Measurements from ENCODE around the gene MIER2. TPM values are rescaled to one million over a fixed set of nuclear protein-coding genes. Genes with fewer than 3 reads are reported as not detected.
"Not testable (repeated sequence)": the region's sequence is repeated elsewhere in the genome, so short reads cannot be mapped to it uniquely, and the experiment has no call there.

The MIER2 gene, protein sequence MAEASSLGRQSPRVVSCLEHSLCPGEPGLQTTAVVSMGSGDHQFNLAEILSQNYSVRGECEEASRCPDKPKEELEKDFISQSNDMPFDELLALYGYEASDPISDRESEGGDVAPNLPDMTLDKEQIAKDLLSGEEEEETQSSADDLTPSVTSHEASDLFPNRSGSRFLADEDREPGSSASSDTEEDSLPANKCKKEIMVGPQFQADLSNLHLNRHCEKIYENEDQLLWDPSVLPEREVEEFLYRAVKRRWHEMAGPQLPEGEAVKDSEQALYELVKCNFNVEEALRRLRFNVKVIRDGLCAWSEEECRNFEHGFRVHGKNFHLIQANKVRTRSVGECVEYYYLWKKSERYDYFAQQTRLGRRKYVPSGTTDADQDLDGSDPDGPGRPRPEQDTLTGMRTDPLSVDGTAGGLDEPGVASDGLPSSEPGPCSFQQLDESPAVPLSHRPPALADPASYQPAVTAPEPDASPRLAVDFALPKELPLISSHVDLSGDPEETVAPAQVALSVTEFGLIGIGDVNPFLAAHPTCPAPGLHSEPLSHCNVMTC
- total RNA-seq: 14.0 and 19.7 TPM in 2 replicates
- total RNA-seq (2013): 8.5 TPM
- polyA plus RNA-seq: 10.5 and 16.9 TPM in 2 replicates
- 19.6 and 23.5 TPM in 2 replicates for polyA minus RNA-seq

DNA sequence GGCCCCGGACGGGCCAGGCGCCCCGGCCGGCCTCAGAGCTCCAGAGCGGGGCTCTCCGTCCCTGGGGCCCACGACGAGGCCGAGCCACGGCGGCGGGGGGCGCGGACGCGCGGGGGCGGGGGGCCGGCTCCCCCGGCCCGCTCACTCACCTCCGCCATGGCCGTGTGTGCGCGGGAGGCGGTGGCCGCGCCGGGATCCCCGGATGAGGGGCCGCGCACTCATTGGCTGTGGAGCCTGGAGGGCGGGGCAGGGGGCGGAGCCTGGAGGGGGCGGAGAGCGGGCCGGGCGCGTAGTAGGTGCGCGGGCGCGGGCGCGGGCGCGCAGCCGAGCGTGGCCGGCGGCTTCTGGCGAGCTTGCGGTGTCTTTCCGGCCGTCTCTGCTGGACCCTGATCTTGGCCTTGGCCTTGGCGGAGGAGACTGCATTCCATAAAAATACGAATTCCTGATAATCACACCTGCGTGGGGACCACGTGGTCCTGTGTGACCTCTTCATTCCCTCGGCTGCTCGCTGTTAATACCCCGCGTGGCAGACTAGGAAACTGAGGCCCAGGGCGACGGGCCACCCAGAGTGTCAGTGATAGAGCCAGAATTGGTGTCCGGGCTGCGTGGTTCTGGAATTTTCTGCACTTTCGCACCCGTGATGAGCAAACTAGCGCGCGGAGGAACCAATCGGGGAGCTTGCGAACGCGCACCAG is at the start of gene MIER2:
MIER2 (minus strand) TSS at position 172 of the 695 bp plus-strand sequence; CDS start at position 158, 14 bp downstream.
- H3K27me3 Mint-ChIP-seq: no peaks in the 10 kb centered on the region
- ChIA-PET CTCF (no interaction called here), POLR2A (no interaction called here)
- Histone ChIP-seq H3K27me3 (replicated peaks in 1 of 4; ENCODE audit: control extremely low read depth in 1 of 4, control insufficient read depth in 3 of 4, insufficient read depth in 4 of 4, low read length in 3 of 4) (no peaks in the 10 kb centered on the region), H3K4me2 (replicated peaks; ENCODE audit: low read depth, low read length, poor library complexity, severe bottlenecking) (peak within 1 kb of the TSS; percentile 89), H2AFZ (ENCODE audit: insufficient read depth, low read depth, low read length, poor library complexity, severe bottlenecking) (peak within 1 kb of the TSS; percentile 75), H3K9ac (ENCODE audit: low read length) (peak within 1 kb of the TSS; percentile 66), H3K36me3 (replicated peaks in 1 of 2; ENCODE audit: control extremely low read depth in 1 of 2, control insufficient read depth in 1 of 2, extremely low read depth in 1 of 2, insufficient read depth in 2 of 2, low read length in 1 of 2) (no peaks in the 10 kb centered on the region), H3K27ac (ENCODE audit: low read length in 2 of 2) (peak within 1 kb of the TSS in 1 of 2 donors; percentile 50), H4K20me1 (ENCODE audit: control insufficient read depth, insufficient read depth, low read length, poor library complexity, severe bottlenecking) (peaks cover 18% of the 10 kb centered on the region), H3K4me3 (ENCODE audit: control extremely low read depth in 1 of 5, extremely low read depth in 1 of 5, insufficient read depth in 1 of 5, low read depth in 2 of 5, low read length in 4 of 5) (peak within 1 kb of the TSS; percentile 40 to 69 (median 61)), H3K4me1 (ENCODE audit: control insufficient read depth in 2 of 2, insufficient read depth in 2 of 2, low read length in 2 of 2) (peaks cover 20 to 24% of the 10 kb centered on the region in 2 donors), H3K79me2 (ENCODE audit: control insufficient read depth, insufficient read depth, low read length) (peaks cover 29% of the 10 kb centered on the region), H3K9me3 (ENCODE audit: control extremely low read depth in 1 of 3, control insufficient read depth in 2 of 3, insufficient read depth in 1 of 3, low read length in 2 of 3) (peaks cover 0 to 7% (median 0%) of the 10 kb centered on the region in 3 donors)
- DNase-seq (peak; percentile 90), ATAC-seq (ENCODE audit: low read depth) (peak; percentile 98)
- H3K4me3 Mint-ChIP-seq: peak within 1 kb of the TSS; percentile 85
- no peaks in the 10 kb centered on the region for H3K9me3 Mint-ChIP-seq (ENCODE audit: insufficient read depth)
- 8% methylated on average over 70 of the region's 77 CpGs for WGBS (ENCODE audit: insufficient coverage)
- peaks cover 40% of the 10 kb centered on the region for H3K4me1 Mint-ChIP-seq
- peak within 1 kb of the TSS; percentile 50 for H3K27ac Mint-ChIP-seq
- intact Hi-C loops (cut with micrococcal nuclease): loop anchor here (10.0 kb wide), 1 partner anchor 160 kb away; the partner anchor contains the start of gene TPGS1
- TF ChIP-seq, protein P1, sequence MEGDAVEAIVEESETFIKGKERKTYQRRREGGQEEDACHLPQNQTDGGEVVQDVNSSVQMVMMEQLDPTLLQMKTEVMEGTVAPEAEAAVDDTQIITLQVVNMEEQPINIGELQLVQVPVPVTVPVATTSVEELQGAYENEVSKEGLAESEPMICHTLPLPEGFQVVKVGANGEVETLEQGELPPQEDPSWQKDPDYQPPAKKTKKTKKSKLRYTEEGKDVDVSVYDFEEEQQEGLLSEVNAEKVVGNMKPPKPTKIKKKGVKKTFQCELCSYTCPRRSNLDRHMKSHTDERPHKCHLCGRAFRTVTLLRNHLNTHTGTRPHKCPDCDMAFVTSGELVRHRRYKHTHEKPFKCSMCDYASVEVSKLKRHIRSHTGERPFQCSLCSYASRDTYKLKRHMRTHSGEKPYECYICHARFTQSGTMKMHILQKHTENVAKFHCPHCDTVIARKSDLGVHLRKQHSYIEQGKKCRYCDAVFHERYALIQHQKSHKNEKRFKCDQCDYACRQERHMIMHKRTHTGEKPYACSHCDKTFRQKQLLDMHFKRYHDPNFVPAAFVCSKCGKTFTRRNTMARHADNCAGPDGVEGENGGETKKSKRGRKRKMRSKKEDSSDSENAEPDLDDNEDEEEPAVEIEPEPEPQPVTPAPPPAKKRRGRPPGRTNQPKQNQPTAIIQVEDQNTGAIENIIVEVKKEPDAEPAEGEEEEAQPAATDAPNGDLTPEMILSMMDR (IDR thresholded peaks at IDR 0.05): no peak
- TF ChIP-seq EZH2 (IDR thresholded peaks at IDR 0.05; ENCODE audit: borderline replicate concordance, insufficient read depth, low read depth, low read length, poor library complexity, severe bottlenecking): no peak

DNA sequence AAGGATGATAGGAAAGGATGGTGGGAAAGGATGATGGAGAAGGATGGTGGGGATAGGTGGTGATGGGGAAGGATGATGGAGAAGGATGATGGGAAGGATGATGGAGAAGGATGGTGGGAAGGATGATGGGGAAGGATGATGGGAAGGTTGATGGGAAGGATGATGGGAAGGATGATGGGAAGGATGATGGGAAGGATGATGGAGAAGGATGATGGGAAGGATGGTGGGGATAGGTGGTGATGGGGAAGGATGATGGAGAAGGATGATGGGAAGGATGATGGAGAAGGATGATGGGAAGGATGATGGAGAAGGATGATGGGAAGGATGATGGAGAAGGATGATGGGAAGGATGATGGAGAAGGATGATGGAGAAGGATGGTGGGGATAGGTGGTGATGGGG is 49.0 kb upstream of the MIER2 start:
- CTCF ChIA-PET; H3K27me3 Mint-ChIP-seq; H3K4me2 ChIP-seq (replicated peaks; ENCODE audit: low read depth, low read length, poor library complexity, severe bottlenecking); H3K4me1 ChIP-seq (ENCODE audit: control insufficient read depth in 2 of 2, insufficient read depth in 2 of 2, low read length in 2 of 2); H3K79me2 ChIP-seq (ENCODE audit: control insufficient read depth, insufficient read depth, low read length); H3K4me3 Mint-ChIP-seq; POLR2A ChIA-PET; DNase-seq; H3K27me3 ChIP-seq (replicated peaks in 1 of 4; ENCODE audit: control extremely low read depth in 1 of 4, control insufficient read depth in 3 of 4, insufficient read depth in 4 of 4, low read length in 3 of 4); H3K36me3 ChIP-seq (replicated peaks in 1 of 2; ENCODE audit: control extremely low read depth in 1 of 2, control insufficient read depth in 1 of 2, extremely low read depth in 1 of 2, insufficient read depth in 2 of 2, low read length in 1 of 2); H3K27ac ChIP-seq (ENCODE audit: low read length in 2 of 2); H2AFZ ChIP-seq (ENCODE audit: insufficient read depth, low read depth, low read length, poor library complexity, severe bottlenecking); H3K9me3 Mint-ChIP-seq (ENCODE audit: insufficient read depth); H3K9ac ChIP-seq (ENCODE audit: low read length); intact Hi-C loops (cut with micrococcal nuclease); ATAC-seq (ENCODE audit: low read depth); H3K4me1 Mint-ChIP-seq; H3K4me3 ChIP-seq (ENCODE audit: control extremely low read depth in 1 of 5, extremely low read depth in 1 of 5, insufficient read depth in 1 of 5, low read depth in 2 of 5, low read length in 4 of 5); H3K27ac Mint-ChIP-seq; H4K20me1 ChIP-seq (ENCODE audit: control insufficient read depth, insufficient read depth, low read length, poor library complexity, severe bottlenecking): not testable (repeated sequence)
- H3K9me3 ChIP-seq (ENCODE audit: control extremely low read depth in 1 of 3, control insufficient read depth in 2 of 3, insufficient read depth in 1 of 3, low read length in 2 of 3): peaks cover 0 to 25% (median 0%) of the 10 kb centered on the region in 3 donors

All from B cell (primary cell).